Activated T-cell treated with anti-CD3 and anti-CD28 coated beads, Interleukin-2, amount 50 U/mL, for 72 hours (primary cell): Measurements from ENCODE around the gene HSPG2. TPM values are rescaled to one million over a fixed set of nuclear protein-coding genes. Genes with fewer than 3 reads are reported as not detected.

Experiments used
- ATAC-seq, 2 donors: fragments of 150-1000 bp; cut with Tn5 transposase; replicated peaks in 1 of 2; 2 replicates each; pipeline ENCODE4 v1.10.0; 2021; ENCODE audit warnings: moderate library complexity in 2 of 2, mild to moderate bottlenecking in 1 of 2
- DNase-seq, 2 donors: peaks; one replicate each; pipeline ENCODE4 v3.0.0; 2021 to 2022; ENCODE audit warnings: mixed read lengths in 1 of 2
- H3K27ac Mint-ChIP-seq: one replicate; pipeline ENCODE4 v1.8.0; 2022; ENCODE audit warnings: mild to moderate bottlenecking, moderate library complexity, mixed read lengths
- H3K27me3 Mint-ChIP-seq: one replicate; pipeline ENCODE4 v1.8.0; 2022; ENCODE audit warnings: low read depth, mixed read lengths
- H3K36me3 Mint-ChIP-seq, 2 donors: one replicate each; pipeline ENCODE4 v1.8.0; 2022; ENCODE audit warnings: mixed read lengths in 2 of 2, mild to moderate bottlenecking in 1 of 2; ENCODE audit not compliant: insufficient read depth in 2 of 2
- H3K4me1 Mint-ChIP-seq: one replicate; pipeline ENCODE4 v1.8.0; 2022; ENCODE audit warnings: low read depth, mixed read lengths
- H3K4me3 Mint-ChIP-seq, 2 donors: one replicate each; pipeline ENCODE4 v1.8.0; 2022; ENCODE audit warnings: mild to moderate bottlenecking in 2 of 2, mixed read lengths in 2 of 2, moderate library complexity in 2 of 2
- H3K9me3 Mint-ChIP-seq, 2 donors: one replicate each; pipeline ENCODE4 v1.8.0; 2022; ENCODE audit warnings: mixed read lengths in 2 of 2
- total RNA-seq, 2 donors: library from RNA; stranded (reverse); gene quantifications; one replicate each; pipeline ENCODE4 v1.2.3, GENCODE V29; 2022

HSPG2 gene
- total RNA-seq, 2 donors from 2014 or later, result 4.4 to 11.5 TPM

DNA sequence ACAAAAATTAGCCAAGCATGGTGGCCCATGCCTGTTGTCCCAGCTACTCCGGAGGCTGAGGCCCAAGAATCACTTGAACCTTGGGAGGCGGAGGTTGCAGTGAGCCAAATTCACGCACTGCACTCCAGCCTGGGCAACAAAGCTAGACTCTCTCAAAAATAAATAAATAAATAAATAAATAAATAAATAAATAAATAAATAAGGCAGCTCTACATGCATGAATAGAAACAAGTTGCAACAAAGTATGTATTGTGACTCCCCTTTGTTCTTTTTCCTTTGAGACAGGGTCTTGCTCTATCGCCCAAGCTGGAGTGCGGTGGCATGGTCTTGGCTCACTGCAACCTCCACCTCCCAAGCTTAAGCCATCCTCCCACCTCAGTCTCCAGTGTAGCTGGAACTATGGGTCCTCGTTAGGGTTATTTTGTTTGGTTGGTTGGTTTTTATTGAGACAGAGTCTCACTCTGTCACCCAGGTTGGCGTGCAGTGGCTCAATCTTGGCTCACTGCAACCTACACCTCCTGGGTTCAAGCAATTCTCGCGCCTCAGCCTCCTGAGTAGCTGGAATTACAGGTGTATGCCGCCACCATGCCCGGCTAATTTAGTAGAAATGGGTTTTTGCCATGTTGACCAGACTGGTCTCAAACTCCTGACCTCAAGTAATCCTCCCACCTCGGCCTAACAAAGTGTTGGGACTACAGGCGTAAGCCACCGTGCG is 162.1 kb downstream of the HSPG2 start:
- Mint-ChIP-seq H3K36me3 (peaks cover 10 to 22% of the 10 kb centered on the region in 2 donors), H3K27ac (no peak overlapping the region), H3K27me3 (no peaks in the 10 kb centered on the region), H3K4me1 (peaks cover 70% of the 10 kb centered on the region), H3K9me3 (no peaks in the 10 kb centered on the region), H3K4me3 (no peak overlapping the region)
- ATAC-seq, result no peak
- no peak for DNase-seq

DNA sequence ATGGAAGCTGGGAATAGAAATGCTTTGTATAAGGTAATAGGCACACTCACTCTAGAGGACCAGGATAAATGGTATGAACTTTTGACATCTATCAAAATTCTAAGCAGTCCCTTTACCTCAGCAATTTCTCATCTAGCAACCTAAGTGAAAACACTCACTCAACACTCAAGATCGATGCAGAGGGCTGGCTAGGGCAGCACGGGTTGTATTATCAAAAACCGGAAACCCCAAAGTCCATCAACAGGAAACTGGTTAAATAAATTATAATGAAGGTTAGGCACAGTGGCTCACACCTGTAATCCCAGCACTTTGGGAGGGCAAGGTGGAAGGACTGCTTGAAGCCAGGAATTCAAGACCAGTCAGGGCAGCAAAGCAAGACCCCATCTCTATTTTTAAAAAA is 163.5 kb downstream of the HSPG2 start:
- ATAC-seq (peak in 1 of 2 donors; percentile 44), DNase-seq (no peak)
- peaks cover 12 to 24% of the 10 kb centered on the region in 2 donors for H3K36me3 Mint-ChIP-seq
- H3K4me3 Mint-ChIP-seq, result peak overlapping the region; percentile 42 to 65
- H3K27ac Mint-ChIP-seq, result peak overlapping the region; percentile 73
- H3K9me3 Mint-ChIP-seq, result no peaks in the 10 kb centered on the region
- H3K4me1 Mint-ChIP-seq, result peaks cover 70% of the 10 kb centered on the region
- H3K27me3 Mint-ChIP-seq, result no peaks in the 10 kb centered on the region

Other genes with a start within 250 kb of the HSPG2 start
- 100 to 1,000 TPM; 129 to 143 TPM for gene USP48, start 154.2 kb downstream of the HSPG2 start, total RNA-seq
- under 1 TPM; 0.05 to 0.07 TPM for gene LDLRAD2, start 125.0 kb downstream of the HSPG2 start, total RNA-seq
- not detected for gene CELA3B, start 39.7 kb upstream of the HSPG2 start, total RNA-seq
- not detected for gene CELA3A, start 64.3 kb upstream of the HSPG2 start, total RNA-seq
- 100 to 1,000 TPM; 292 to 349 TPM for gene CDC42, start 115.4 kb upstream of the HSPG2 start, total RNA-seq
- not detected for gene WNT4, start 205.8 kb upstream of the HSPG2 start, total RNA-seq